B cell (primary cell): ENCODE data around the gene JAKMIP2.
"Not testable (repeated sequence)": the region's sequence is repeated elsewhere in the genome, so short reads cannot be mapped to it uniquely, and the experiment has no call there.

Experiments used
- EZH2 ChIP-seq: IDR thresholded peaks from 2 replicates; pipeline ENCODE4 v1.6.1; 2012; ENCODE audit warnings: borderline replicate concordance, low read depth, mild to moderate bottlenecking, moderate library complexity, low read length; ENCODE audit not compliant: insufficient read depth, poor library complexity, severe bottlenecking
- TF ChIP-seq, protein P1 (sequence below): fragments of 200-600 bp; IDR thresholded peaks from one replicate; pipeline ENCODE4 v1.8.0; 2022; ENCODE audit warnings: antibody characterized with exemption, mild to moderate bottlenecking

DNA sequence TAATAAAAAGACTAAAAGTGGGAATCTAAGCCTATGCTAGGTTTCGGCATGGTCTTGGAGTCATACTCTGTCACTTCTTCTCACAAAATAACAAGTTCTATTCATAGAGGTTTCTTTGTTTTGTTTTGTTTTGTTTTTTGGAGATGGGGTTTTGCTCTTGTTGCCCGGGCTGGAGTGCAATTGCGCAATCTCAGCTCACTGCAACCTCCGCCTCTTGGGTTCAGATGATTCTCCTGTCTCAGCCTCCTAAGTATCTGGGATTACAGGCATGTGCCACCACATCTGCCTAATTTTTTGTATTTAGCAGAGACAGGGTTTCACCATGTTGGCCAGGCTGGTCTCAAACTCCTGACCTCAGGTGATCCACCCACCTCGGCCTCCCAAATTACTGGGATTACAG is 147.1 kb downstream of the JAKMIP2 start:
- TF ChIP-seq, protein P1, sequence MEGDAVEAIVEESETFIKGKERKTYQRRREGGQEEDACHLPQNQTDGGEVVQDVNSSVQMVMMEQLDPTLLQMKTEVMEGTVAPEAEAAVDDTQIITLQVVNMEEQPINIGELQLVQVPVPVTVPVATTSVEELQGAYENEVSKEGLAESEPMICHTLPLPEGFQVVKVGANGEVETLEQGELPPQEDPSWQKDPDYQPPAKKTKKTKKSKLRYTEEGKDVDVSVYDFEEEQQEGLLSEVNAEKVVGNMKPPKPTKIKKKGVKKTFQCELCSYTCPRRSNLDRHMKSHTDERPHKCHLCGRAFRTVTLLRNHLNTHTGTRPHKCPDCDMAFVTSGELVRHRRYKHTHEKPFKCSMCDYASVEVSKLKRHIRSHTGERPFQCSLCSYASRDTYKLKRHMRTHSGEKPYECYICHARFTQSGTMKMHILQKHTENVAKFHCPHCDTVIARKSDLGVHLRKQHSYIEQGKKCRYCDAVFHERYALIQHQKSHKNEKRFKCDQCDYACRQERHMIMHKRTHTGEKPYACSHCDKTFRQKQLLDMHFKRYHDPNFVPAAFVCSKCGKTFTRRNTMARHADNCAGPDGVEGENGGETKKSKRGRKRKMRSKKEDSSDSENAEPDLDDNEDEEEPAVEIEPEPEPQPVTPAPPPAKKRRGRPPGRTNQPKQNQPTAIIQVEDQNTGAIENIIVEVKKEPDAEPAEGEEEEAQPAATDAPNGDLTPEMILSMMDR = not testable (repeated sequence)
- not testable (repeated sequence) for TF ChIP-seq EZH2
